Adipose tissue (tissue), 3 donors: Measurements from ENCODE around the gene NOX5. TPM values are rescaled to one million over a fixed set of nuclear protein-coding genes. Genes with fewer than 3 reads are reported as not detected.

Experiments
- polyA plus RNA-seq, 3 donors: library from polyadenylated mRNA; stranded (reverse); fragments of 200-250 nt; gene quantifications; one replicate each; pipeline ENCODE4 v1.2.3, GENCODE V29; 2013
- donor health status: healthy with polysubstance abuse.
- donor health status: Bipolar disorder and iron deficiency.
- donor health status: healthy.

The NOX5 gene
- polyA plus RNA-seq, 3 donors = 0.02 to 0.13 (median 0.11) TPM

Other genes starting within 250 kb of the NOX5 start
- 10 to 100 TPM; 41.9 to 81.2 (median 79.5) TPM for gene ANP32A, start 193.8 kb upstream of the NOX5 start, polyA plus RNA-seq
- gene SPESP1, start 84.2 kb upstream of the NOX5 start, polyA plus RNA-seq = 1 to 10 TPM in 1 of 3 donors, under 1 TPM in 2; 0.67 to 2.5 (median 0.99) TPM
- gene GLCE, start 145.9 kb downstream of the NOX5 start, polyA plus RNA-seq = 10 to 100 TPM in 1 of 3 donors, 1 to 10 TPM in 2; 5.1 to 13.2 (median 6.7) TPM